HG02798 (cell line): ENCODE results near the gene CADPS.

ENCODE experiments used
- ATAC-seq: cut with Tn5 transposase; IDR thresholded peaks from one replicate; pipeline ENCODE4 v1.9.1; 2021; ENCODE audit warnings: mild to moderate bottlenecking; ENCODE audit not compliant: unreplicated experiment, poor library complexity

The CADPS gene

DNA sequence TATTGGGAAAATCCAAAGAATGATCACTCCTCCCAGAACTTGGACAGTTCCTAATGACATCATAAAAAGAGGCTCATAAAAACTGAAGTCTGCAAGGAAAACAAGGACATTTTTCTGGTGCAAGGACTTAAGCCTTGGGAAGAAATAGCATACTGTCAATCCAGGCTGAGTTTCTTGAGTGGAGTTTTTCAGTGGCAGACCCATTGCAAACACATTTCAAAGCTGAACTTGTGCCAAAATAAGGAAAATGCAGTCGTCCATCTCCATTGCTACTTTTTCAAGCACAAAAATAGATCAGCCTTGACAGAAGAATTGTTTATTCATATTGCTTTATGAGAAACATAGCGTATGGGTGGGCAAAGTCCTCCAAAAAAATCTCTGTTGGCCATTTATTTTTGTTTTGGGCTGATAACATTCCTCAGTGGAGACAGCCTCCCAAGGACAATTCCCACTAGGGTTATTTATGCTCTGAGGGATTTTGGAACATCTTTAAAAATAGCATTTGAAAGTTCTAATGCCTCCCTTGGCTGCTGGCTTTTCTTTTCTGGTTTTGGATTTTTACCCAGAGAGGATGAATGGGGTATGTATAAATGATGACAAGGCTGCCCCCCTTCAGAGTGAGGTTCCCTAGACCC lies 220.0 kb downstream of the CADPS start:
- ATAC-seq: no peak

DNA sequence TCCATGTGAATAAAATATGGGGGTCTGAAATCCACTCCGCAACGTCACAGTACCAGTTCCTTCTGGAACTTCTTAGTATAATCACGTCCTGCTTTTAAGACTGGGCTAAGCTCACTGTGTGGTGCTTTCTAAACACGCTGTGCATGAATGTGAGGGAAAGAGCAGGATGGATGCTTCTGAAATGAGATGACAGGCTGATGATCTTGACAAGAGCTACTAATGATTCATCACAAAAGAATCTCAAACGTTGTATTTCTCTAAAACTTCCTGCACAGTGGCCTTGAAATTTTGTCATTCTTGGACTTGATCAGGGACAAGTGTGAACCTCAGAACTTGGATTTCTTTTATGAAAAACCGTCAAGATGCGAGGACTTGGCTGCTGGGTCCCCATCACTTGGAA lies 221.4 kb downstream of the CADPS start:
- no peak for ATAC-seq

DNA sequence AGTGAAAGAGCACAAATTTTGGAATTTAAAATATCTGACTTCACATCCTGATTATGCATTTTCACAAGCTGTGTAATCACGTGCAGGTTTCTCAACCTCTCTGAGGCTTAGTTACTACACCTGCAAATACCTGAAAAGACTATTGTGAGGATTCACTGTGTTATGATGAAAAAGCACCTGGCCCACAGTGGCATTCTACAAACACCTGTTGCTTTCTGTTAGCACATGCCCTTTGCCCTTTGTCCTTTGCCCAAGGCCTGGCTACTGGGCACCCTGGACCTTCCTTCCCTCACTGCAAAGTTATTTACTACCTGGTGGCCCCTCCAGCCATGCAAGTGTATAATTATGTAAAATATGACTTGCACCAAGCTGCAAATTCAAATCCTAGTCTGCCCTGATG lies 227.5 kb downstream of the CADPS start:
- ATAC-seq: no peak

DNA sequence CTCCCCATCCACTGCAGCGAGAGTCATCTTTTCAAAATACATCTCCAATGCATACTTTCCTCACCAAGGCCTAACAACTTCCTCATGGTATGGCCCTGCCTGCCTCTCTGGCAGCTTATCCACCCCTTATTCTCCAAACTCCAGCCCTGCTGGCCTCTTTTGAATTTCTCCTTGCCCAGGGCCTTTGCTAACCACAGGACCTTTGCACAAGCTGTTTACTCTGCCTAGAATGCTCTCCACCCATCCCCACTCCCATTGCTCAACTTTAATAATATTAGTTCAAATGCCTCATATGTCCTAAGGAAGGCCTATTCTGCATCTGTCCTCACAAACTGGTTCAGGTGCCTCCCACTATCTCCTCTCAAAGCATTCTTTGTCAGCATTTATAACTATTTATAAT lies 230.7 kb downstream of the CADPS start:
- no peak for ATAC-seq

DNA sequence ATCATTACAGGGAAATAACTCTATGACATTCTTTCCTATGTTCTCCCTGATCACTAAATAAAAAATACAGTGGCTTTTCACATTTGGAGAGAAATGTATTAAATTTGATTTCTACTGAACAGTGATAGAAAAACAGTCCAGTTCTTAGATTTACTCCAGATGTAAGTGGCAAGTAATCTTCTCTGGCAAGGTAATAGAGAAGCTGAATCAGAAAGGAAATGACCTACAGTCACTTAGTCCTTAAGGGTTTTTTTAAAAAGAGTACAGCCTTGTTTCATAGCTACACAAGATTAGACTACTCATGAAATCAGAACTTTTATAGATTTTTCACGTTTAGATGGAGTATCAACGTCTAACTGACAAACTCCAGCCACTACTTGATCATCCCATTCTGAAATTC lies 236.9 kb downstream of the CADPS start:
- ATAC-seq: no peak

DNA sequence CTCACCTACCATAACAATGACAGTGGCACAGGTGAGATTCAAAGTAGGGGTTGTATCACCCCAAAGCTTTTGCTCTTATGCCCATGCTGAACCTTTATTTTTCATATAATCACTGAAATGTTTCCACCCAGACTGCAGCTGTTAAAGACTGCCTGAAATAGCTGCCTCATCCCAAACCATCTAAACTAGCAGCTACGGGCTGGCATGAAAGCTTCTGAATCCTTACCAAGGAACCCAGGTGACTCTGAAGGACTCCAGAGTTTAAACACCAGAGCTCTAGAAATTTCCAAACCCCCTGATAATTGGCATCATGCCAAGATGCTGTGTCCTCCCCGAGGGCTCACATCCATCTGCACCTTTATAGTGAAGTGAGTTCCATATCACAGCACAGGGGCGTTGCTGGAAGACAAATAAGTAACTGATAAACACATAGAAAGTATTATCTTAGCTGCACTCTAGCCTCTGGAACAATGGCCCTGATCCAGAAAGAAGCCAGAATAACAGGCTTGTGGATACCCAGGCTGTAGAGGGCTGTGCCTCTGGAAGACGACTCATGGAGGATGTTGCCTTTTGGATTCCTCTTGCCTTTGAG lies 238.9 kb downstream of the CADPS start:
- no peak for ATAC-seq

DNA sequence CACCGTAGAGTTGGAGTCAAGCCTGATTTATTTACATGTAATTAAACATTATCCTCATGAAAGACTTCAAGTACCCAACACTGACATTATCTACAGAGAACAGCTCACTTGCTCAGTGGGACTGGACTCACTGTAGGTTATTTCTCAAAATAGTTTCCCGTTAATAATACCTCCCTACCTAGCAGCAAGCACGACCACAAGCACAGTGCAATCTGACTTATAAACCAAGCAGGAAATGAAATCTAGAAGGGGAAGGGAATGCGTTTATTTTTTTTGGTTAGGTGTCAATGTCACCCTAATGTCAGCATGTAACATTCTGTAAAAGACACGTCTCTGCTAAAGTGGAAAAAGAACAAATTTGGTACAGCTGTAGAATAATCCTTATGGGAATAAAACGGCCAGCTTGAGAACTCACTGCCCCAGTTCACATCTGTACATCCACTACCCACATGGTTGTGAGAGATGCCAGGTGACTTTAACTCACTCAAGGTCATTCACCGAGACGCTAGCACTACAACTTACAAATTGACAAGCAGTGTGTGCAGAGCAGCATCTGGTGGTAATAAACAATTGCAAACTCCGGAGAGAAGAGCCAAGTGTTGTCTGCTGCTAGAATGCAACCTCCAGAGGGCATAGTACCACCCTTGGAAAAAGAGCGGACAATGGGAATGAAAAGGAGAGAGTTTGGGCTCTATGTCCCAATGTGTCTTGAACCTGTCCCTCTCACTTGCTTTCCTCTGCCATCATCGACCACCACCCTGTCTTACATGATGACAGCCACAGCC lies 242.5 kb downstream of the CADPS start:
- no peak for ATAC-seq

DNA sequence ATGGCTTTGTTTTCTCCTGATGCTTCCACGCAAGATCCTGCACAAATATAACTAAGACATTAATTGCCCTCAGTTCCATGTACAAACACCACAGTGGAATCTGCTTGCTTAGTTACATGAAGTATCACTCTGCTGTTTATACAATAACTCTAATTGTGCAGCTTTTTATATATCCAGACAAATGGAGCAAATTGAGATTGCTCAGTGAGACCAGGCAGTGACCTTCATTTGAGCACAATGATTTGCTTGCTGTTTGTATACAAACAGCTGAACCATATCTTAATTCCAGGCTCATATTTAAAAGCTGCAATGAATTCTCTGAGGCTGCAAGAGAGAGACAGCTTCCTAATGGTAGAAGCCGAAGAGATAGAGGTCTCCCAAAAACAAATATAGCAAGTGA lies 243.7 kb downstream of the CADPS start:
- ATAC-seq: no peak

DNA sequence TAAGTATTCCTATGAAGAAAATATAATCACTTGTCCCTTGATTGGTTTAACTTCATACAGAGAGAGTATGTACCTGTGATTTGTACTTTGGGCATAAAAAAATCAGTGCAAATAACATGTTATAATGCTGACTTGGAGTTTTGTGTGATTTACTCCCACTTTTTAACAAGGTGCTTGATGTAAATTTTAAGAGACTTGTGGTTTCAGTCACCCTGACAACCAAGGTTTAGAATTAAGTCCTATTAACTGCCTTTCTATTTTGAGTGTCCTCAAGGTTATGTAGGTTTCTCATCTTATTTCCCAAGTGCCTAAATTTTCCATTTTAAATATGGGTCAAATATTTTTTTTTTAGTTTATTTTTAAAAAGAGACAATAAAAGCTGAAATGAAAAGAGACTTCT lies 244.6 kb downstream of the CADPS start:
- ATAC-seq: no peak

DNA sequence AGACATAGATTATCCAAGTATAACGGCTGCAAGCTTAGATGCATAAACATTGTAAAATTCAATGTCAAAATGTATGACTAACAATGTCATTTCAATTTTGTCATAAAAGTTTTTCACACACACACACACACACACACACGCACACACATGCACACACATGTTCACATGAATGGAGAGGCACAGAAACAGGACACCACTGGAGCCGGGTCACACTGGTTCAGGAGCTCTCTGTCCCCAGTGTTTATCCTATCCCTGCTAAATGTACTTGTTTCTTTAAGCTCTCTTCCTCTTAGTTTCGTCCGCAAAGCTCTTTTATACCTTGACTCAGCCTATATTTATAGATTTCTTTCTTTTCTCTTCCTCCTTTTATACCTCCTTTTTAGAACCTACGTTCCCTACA lies 249.9 kb downstream of the CADPS start:
- ATAC-seq: no peak

DNA sequence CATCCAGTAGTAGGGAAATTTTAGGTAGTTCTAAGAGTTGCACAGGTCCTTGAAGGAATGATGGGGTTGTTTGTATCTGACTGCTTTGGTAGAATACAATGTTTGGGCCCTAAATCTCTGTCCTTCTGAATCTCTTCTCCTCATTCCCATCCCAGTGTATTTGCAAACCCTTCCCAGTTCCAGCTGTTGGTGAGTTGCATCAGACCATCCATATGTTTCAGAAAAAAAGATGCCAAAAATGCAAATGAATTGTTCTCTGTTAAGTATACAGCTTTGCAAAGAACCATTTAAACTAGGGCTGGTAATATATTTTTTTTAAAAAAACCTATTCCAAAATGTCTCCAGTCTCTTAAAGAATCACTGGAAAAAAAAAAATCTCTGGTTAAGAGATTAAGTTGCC lies 251.0 kb downstream of the CADPS start:
- no peak for ATAC-seq

DNA sequence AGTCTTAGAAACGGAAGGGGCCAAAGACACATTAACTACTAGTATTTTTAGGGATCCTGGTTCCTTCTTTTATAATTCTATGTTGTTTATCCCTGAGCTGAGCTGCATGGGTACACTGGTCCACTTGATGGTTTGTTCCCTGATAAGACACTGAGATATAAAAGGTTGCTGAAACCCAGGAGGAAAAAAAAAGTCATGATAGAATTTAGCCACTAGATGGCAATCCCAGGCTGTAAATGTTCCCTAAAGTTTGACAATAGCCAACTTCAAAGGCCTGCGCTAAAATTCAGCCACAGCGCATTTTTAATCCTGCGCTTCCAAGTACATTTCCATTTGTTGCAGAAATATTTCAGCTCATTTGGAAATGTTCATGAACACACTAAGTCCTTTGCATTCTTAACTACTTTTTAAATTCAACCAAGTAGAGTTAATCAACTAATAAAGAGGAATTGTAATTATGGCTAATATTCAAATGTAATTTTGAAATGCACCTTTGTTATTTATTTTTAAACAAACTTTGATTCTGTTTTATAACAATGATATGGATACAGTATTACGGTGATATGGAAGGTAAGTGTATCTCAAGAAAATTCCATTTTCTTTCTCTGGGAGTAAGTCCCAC lies 252.6 kb downstream of the CADPS start:
- ATAC-seq: peak; percentile 71

DNA sequence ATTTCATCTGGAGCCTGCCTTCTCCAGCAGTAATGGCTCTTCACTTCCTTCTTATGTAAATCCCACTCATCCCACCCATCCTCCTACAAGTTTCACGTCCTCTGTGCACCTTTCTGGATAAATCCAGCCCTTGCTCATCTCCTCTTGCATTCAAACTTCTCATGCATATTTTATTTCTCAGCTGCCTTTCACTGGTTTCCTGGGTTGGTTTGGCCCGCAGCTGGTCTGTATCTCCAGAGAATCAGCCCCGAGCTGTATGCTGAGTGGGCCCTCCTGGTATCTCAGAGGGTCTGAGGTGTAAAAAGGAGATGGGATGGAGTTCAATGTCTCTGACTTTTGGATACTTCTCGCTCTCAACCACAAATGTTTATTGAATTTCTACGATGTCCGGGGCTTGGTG lies 253.3 kb downstream of the CADPS start:
- ATAC-seq: no peak

DNA sequence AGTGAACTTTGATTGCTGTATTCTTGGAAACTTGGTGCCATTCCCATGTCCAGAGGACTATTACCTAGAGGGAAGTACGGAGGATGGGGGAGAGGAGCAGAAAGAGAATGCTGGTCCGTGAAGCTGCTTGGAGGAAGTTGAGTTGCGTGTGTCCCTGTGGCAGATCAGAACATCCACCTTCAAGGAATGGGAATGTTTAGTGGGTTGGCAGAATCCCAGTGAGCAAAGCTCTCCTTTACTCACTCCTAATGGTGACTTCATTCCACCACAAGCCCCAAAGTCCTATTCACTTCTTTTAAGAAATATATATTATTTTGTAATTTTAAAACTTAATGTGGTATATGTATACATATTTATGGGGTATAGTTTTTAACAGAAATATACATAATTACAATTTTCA lies 254.0 kb downstream of the CADPS start:
- ATAC-seq: no peak

DNA sequence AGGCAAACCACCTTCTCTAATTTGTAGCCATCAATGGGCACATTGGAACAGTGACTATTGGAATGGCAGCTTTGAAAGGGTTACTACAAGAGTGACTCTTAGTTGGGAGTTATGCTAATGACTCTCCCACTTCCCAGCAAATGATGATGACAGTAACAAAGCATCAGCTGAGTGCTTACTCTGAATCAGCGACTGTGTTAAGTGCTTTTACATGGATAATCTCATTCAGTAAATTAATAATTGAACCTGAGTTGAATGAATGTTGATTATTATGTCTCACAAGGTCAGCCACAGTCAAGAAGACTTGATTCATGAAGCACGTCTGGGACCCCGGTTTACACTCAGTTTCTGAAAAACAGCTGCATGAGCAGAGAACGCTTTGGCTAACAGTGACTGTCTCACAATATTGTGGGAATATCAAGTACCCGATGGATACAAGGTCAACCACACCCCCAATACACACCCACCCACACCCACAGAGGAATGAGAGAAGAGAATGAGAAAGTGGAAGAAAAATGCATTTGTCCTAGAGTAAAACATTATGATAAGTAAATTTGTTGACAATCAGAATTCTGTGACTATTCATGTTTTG lies 259.9 kb downstream of the CADPS start:
- ATAC-seq: no peak

DNA sequence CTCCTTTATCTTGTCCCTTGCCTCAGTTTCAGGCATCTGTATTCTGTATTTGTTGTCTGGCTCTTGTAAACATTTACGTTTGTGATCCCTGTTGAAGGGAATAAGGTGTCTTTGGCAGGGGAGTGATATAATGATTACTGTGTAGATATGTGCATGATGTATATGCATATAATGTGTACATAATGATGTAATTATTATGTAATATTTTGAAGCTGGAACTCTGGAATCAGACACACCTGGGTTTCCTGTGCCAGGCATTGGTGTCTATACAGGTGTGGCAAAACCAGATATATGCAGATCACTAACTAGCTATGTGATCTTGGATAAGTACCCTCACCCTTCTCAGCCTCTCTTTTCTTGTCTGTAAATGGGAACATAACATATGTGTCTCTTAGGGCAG lies 260.7 kb downstream of the CADPS start:
- ATAC-seq: no peak

DNA sequence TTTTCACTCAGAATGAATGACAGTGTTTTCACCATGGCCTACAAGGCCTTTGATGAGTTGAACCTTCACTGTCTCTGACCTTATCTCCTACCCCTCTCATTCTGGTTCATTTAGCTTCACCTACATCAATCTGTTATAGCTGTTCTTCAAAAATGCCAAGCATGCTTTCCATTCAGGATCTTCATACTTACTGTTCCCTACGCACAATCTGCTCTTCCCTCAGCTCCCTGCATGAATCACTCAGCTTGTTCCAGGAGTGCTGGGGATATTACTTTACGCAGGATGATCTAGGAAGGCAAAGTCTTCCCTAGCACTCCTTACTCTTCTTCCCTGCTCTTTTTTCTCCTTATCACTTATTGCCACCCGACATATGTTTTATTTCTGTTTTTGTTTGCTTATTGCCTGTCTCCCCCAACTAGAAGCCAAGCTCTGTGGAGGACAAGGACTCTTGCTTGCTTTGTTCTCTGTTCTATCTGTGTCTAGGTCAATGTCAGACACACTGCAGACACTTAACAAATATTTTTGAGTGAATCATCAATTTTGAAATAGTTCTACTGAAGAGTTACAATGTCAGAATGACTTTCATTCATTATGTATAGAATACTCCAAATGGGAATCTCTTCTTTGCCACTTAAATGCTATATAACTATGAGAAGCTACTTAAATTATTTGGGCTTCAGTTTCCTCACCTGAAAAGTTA lies 263.5 kb downstream of the CADPS start:
- ATAC-seq: no peak

DNA sequence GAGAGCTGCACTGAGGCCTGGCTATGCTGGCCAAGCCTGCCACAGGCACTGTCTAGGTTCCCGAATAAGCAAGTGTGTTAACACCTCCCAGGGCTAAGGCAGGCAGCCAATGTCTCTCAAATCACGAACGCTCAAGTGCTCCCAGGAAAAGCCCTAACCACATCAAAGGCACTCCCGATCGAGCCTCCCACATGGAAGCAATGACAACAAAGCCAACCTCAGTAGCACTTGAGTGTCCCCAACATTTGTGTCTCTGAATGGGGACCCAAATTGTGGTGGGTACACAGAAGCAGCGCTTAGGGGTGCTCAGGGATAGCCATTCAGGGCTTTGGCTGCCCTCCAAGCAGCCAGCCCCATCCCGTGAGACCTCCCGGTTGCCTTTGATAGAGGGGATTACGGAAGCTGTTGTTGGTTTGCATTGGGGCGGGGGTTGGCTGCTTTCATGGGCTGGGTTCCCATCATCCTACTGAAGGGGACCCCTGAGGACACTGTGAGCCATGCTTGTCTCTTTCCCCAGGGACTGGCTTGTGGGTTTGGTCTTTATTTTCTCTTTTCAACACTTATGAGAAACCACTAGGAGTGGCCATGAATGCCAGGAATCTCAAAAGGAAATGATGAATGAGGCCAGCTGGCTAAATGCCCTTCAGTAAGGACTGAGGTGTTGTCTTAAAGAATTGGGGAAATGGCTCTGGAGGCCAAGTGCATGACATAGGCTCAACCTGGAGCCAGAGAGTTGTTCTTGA lies 267.8 kb downstream of the CADPS start:
- no peak for ATAC-seq

DNA sequence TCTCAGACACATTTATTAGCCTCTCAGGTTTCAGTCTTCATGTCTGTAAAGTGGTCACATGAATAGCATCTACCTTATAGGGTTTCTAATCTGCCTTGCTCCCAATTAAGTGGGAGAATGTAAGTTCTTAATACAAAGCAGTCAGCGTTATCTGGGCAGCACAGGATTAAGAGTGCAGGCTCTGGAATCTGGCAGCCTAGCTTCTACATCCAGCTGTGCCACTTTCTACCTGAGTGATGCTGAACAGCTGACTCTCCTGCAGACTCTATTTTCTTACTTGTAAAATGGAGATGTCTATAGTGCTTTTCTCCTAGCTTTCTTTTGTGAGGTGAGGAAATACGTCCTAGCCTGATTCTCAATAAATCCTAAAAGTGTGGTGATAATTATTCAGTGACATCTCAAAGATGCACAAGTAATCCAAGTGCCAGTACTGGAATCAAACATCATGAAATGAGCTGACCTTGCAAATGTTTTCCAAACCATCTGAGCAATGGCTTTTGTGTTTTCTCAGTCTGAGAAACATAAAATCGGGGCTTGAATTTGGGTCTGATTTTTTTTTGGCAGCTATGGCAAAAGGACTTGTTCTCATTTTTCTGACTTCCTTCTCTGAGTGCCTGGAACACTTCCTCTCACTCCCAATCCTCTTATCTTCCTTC lies 269.7 kb downstream of the CADPS start:
- no peak for ATAC-seq
